Skeletal muscle tissue (tissue), 4 donors: ENCODE measurements around the gene GTF3C6. TPM values are rescaled to one million over a fixed set of nuclear protein-coding genes. Genes with fewer than 3 reads are reported as not detected.

ENCODE experiments used
- H3K27ac ChIP-seq: one replicate; pipeline ENCODE4 v1.7.0; 2013; ENCODE audit warnings: mild to moderate bottlenecking, low read depth, low read length, inconsistent platforms
- H3K27me3 ChIP-seq, 3 donors: one replicate each; pipeline ENCODE4 v1.7.0; 2013; ENCODE audit warnings: low read length in 3 of 3; ENCODE audit not compliant: control insufficient read depth in 3 of 3, insufficient read depth in 3 of 3
- H3K36me3 ChIP-seq, 3 donors: one replicate each; pipeline ENCODE4 v1.7.0; 2013; ENCODE audit warnings: low read length in 3 of 3; ENCODE audit not compliant: control insufficient read depth in 3 of 3, insufficient read depth in 3 of 3
- H3K4me1 ChIP-seq, 3 donors: one replicate each; pipeline ENCODE4 v1.7.0; 2013; ENCODE audit warnings: low read length in 3 of 3, mild to moderate bottlenecking in 3 of 3; ENCODE audit not compliant: control insufficient read depth in 3 of 3, insufficient read depth in 3 of 3
- H3K4me3 ChIP-seq, 3 donors: one replicate each; pipeline ENCODE4 v1.7.0; 2013; ENCODE audit warnings: low read length in 3 of 3
- H3K9ac ChIP-seq, 3 donors: one replicate each; pipeline ENCODE4 v1.7.0; 2013; ENCODE audit warnings: low read length in 3 of 3, mild to moderate bottlenecking in 3 of 3, moderate library complexity in 2 of 3, low read depth in 1 of 3
- H3K9me3 ChIP-seq, 3 donors: one replicate each; pipeline ENCODE4 v1.7.0; 2013; ENCODE audit warnings: low read length in 3 of 3; ENCODE audit not compliant: control insufficient read depth in 3 of 3
- total RNA-seq: library from RNA; depleted of rRNA; stranded (reverse); fragments of >200 nt; gene quantifications from one replicate; pipeline ENCODE4 v1.2.3, GENCODE V29; 2014
- donor health status: Osteomylitis.

Gene GTF3C6
- total RNA-seq, 1 donor from 2014 or later = 47.0 TPM

DNA sequence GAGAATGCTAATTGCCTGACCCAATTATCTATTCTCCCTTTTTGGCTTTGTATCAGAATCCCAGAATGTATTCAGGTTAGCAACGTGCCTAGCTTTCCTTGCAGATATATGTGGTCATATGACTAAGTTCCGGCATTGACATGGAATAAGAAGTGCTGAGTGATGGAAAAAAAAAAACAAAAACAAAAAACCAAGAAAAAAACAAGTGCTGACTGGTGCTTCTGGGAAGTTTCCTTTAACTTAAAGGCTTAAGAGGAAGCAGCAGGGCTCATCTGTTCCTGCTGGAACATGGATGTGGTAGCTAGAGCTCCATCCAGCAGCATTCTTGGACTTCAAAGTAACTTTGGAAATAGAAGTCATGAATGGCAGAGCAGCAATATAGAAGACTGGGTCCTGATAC lies 13.0 kb downstream of the GTF3C6 start:
- H3K4me1 ChIP-seq = no peaks in the 10 kb centered on the region
- no peak overlapping the region for H3K9ac ChIP-seq
- no peaks in the 10 kb centered on the region for H3K27me3 ChIP-seq
- H3K36me3 ChIP-seq = peaks cover 2 to 14% (median 5%) of the 10 kb centered on the region in 3 donors
- H3K9me3 ChIP-seq = no peaks in the 10 kb centered on the region
- no peak overlapping the region for H3K27ac ChIP-seq
- H3K4me3 ChIP-seq = no peak overlapping the region

DNA sequence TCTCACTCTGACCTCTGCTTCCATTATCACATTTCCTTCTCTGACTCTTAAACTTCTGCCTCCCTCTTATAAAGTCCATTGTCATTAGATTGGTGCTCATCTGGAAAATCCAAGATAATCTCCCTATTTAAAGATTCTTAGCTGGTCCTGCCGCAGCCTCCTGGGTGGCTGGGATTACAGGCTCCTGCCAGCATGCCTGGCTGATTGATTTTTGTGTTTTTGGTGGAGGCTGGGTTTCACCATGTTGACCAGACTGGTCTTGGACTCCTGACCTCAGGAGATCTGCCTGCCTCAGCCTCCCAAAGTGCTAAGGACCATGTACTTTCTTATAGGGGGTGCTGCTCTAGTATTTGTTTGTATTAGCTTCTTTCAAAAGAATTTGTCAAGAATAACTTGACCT lies 18.1 kb downstream of the GTF3C6 start:
- Histone ChIP-seq H3K27ac (no peak overlapping the region), H3K27me3 (no peaks in the 10 kb centered on the region), H3K4me3 (no peak overlapping the region), H3K4me1 (peaks cover 0 to 2% (median 0%) of the 10 kb centered on the region in 3 donors), H3K9me3 (no peaks in the 10 kb centered on the region), H3K9ac (no peak overlapping the region), H3K36me3 (no peaks in the 10 kb centered on the region)

DNA sequence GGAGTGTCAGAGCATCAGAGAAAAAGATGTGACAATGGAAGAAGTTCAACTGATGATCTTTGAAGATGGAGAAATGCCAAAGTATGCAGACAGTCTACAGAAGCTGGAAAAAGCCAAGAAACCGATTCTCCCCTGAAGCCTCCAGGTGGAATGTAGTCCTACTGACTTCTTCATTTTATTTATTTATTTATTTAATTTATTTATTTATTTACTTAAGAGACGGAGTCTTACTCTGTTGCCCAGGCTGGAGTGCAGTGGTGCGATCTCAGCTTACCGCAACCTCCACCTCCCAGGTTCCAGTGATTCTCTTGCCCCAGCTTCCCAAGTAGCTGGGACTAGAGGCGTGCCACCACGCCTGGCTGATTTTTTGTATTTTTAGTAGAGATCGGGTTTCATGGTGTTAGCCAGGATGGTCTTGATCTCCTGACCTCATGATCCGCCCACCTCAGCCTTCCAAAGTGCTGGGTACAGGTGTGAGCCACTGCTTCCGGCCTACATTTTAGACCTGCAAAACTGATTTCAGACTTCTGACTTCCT lies 21.1 kb downstream of the GTF3C6 start:
- H3K36me3 ChIP-seq = peaks cover 0 to 3% (median 0%) of the 10 kb centered on the region in 3 donors
- no peaks in the 10 kb centered on the region for H3K27me3 ChIP-seq
- H3K4me1 ChIP-seq = peaks cover 0 to 15% (median 9%) of the 10 kb centered on the region in 3 donors
- no peak overlapping the region for H3K27ac ChIP-seq
- H3K4me3 ChIP-seq = no peak overlapping the region
- no peaks in the 10 kb centered on the region for H3K9me3 ChIP-seq
- H3K9ac ChIP-seq = no peak overlapping the region

DNA sequence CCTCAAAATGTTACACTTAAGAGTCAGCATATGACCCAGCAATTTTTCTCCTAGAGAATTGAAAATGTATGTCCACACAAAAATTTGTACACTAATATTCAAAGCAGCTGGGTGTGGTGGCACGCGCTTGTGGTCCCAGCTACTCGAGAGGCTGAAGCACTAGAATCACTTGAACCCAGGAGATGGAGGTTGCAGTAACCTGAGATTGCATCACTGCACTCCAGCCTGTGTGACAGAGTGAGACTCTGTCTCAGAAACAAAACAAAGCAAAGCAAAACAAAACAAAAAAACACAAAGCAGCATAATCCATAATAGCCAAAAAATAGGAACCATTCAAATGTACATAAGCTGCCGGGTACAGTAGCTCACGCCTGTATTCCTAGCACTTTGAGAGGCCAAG lies 21.7 kb downstream of the GTF3C6 start:
- Histone ChIP-seq H3K4me3 (no peak overlapping the region), H3K9me3 (no peaks in the 10 kb centered on the region), H3K27ac (no peak overlapping the region), H3K9ac (no peak overlapping the region), H3K4me1 (peaks cover 0 to 15% (median 9%) of the 10 kb centered on the region in 3 donors), H3K36me3 (peaks cover 3 to 5% (median 4%) of the 10 kb centered on the region in 3 donors), H3K27me3 (no peaks in the 10 kb centered on the region)

DNA sequence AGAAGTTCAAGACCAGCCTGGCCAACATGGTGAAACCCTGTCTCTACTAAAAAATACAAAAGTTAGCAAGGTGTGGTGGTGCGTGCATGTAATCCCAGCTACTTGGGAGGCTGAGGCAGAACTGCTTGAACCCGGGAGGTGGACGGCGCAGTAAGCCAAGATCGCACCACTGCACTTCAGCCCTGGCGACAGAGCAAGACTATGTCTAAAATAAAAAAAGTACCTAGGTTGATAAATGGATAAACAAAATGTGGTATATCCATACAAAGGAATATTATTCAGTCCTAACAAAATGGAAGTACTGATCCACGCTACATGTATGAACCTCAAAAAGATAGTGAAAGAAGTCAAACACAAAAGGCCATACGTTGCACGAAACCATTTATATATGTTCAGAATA lies 22.1 kb downstream of the GTF3C6 start:
- no peaks in the 10 kb centered on the region for H3K9me3 ChIP-seq
- no peaks in the 10 kb centered on the region for H3K27me3 ChIP-seq
- H3K4me3 ChIP-seq = peak overlapping the region in 2 of 3 donors; percentile 95 to 100
- no peak overlapping the region for H3K27ac ChIP-seq
- peaks cover 7 to 9% (median 7%) of the 10 kb centered on the region in 3 donors for H3K36me3 ChIP-seq
- H3K9ac ChIP-seq = no peak overlapping the region
- H3K4me1 ChIP-seq = peaks cover 0 to 15% (median 9%) of the 10 kb centered on the region in 3 donors

DNA sequence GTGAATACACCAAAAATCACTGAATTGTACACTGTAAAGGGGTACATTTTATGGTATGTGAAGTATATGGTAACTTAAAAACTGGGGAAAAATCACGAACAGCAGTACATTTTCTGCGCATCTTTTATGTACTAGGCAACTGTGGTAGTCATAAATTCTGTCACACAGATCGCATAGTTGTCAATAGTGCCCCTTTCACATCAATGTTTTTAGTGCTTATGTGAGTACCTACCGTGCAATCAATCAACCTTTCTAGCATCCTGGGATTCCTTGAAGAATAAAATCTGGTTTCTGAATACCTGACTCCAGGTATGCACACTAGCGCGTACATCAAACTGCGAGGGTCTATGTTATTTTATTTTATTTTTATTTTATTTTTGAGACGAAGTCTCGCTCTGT lies 22.7 kb downstream of the GTF3C6 start:
- Histone ChIP-seq H3K4me1 (peaks cover 0 to 15% (median 9%) of the 10 kb centered on the region in 3 donors), H3K9ac (peak overlapping the region; percentile 2 to 93 (median 88)), H3K9me3 (no peaks in the 10 kb centered on the region), H3K4me3 (peak overlapping the region; percentile 95 to 100 (median 98)), H3K27me3 (no peaks in the 10 kb centered on the region), H3K27ac (peak overlapping the region; percentile 93), H3K36me3 (peaks cover 10 to 12% (median 11%) of the 10 kb centered on the region in 3 donors)

DNA sequence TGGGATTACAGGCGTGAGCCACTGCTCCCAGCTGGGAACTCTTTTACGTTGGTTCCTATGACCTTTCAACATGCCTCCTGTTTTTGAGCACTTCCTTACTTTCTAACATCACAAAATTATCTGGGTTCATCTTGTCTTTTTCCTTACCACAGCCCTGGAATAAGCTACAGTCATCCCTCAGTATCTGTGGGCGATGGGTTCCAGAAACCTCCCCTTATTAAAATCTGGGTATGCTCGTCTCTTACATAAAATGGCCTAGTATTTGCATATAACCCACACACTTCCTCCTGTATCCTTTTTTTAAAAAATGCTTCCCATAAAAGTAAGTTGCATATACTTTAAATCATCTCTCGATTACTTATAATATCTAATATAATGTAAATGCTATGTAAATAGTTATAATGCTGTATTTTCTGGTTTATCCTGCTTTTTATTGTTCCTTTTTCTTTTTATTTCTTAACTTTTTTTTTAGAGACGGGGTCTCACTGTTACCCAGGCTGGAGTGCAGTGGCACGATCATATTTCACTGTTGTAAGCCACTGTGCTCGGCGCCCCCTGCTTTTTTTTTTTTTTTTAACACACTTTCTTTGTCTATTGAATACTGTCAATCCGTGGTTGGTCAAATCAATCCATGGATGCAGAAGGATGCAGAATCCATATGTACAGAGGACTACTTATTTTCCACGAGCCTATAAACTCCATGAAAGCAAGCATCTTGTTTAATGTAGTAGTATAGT lies 32.5 kb downstream of the GTF3C6 start:
- Histone ChIP-seq H3K9me3 (no peaks in the 10 kb centered on the region), H3K4me1 (no peaks in the 10 kb centered on the region), H3K36me3 (peaks cover 12 to 30% (median 20%) of the 10 kb centered on the region in 3 donors), H3K27ac (no peak overlapping the region), H3K27me3 (no peaks in the 10 kb centered on the region), H3K9ac (no peak overlapping the region), H3K4me3 (no peak overlapping the region)

DNA sequence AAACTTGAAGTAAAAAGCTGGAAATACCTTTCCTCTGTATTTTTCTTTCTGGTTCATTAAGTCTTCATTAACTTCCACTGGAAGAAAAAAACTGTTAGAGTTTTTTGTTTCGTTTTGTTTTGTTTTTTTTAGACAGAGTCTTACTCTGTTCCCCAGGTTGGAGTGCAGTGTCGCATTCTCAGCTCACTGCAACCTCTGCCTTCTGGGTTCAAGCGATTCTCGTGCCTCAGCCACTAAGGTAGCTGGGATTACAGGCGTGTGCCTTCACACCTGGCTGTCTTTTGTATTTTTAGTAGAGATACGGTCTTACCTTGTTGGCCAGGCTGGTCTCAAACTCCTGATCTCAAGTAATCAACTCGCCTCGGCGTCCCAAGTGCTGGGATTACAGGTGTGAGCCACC lies 38.2 kb downstream of the GTF3C6 start:
- no peak overlapping the region for H3K4me3 ChIP-seq
- H3K4me1 ChIP-seq = no peaks in the 10 kb centered on the region
- no peak overlapping the region for H3K27ac ChIP-seq
- H3K9ac ChIP-seq = no peak overlapping the region
- H3K9me3 ChIP-seq = no peaks in the 10 kb centered on the region
- H3K36me3 ChIP-seq = peaks cover 21 to 49% (median 27%) of the 10 kb centered on the region in 3 donors
- H3K27me3 ChIP-seq = no peaks in the 10 kb centered on the region

DNA sequence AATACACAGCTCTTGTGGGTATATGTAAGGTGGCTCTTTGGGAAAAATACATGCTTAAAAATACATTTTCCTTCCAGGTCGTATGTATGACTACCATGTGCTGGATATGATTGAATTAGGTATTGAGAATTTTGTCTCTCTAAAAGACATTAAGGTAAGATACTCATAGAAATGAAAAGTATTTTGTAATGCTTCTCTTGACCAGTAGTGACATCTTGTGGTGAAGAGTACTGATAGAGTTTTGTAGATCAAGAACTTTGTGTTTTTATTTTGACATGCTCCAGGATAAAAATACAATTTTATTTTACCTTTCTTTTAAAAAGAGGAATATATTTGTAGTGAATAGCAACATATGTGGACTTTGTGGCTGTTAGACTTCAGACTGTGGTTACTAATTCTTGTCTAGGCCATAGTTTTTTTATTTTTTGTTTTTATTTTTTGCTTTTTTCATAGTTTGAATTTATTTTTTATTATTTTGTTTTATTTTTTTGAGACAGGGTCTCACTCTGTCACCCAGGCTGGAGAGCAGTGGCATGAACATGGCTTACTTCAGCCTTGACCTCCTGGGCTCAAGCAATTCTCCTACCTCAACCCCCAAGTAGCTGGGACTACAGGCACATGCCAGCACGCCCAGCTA lies 41.2 kb downstream of the GTF3C6 start:
- Histone ChIP-seq H3K9me3 (no peaks in the 10 kb centered on the region), H3K9ac (no peak overlapping the region), H3K4me3 (no peak overlapping the region), H3K36me3 (peaks cover 25 to 53% (median 39%) of the 10 kb centered on the region in 3 donors), H3K4me1 (no peaks in the 10 kb centered on the region), H3K27me3 (no peaks in the 10 kb centered on the region), H3K27ac (no peak overlapping the region)

DNA sequence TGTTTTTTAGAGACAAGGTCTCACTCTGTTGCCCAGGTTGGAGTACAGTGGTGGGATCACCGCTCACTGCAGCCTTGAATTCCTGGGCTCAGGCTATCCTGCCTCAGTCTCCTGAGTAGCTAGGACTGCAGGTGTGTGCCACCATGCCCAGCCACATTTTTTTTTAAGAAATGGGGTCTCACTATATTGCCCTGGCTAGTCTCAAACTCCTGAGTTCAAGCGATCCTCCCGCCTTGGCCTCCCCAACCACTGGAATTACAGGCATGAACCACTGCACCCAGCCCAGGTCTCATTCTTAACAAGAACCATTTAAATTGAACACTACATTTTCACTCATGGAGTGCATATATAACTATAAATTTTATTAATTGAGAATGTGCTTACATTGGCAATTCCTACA lies 43.8 kb downstream of the GTF3C6 start:
- H3K9ac ChIP-seq = no peak overlapping the region
- H3K27ac ChIP-seq = no peak overlapping the region
- no peaks in the 10 kb centered on the region for H3K9me3 ChIP-seq
- H3K36me3 ChIP-seq = peaks cover 25 to 43% (median 38%) of the 10 kb centered on the region in 3 donors
- H3K4me3 ChIP-seq = no peak overlapping the region
- no peaks in the 10 kb centered on the region for H3K4me1 ChIP-seq
- no peaks in the 10 kb centered on the region for H3K27me3 ChIP-seq
